Fibroblast of lung (primary cell): ENCODE measurements around the gene CACNB4. TPM values are rescaled to one million over a fixed set of nuclear protein-coding genes. Genes with fewer than 3 reads are reported as not detected.

Experiments
- DNase-seq, 2 donors: peaks; one replicate each; pipeline versions ENCODE4 v3.0.0 to v3.0.0-alpha.2; 2010; ENCODE audit warnings: low read depth in 2 of 2
- H2AFZ ChIP-seq: 2 replicates; pipeline ENCODE4 v1.5.1; 2012; ENCODE audit warnings: low read length, control low read depth, inconsistent platforms
- H3K27ac ChIP-seq: 2 replicates; pipeline ENCODE4 v1.5.1; 2011; ENCODE audit warnings: low read length, control low read depth; ENCODE audit not compliant: insufficient read depth
- H3K27me3 ChIP-seq: 2 replicates; pipeline ENCODE4 v1.5.1; 2011; ENCODE audit warnings: mild to moderate bottlenecking, low read length; ENCODE audit not compliant: control insufficient read depth, insufficient read depth
- H3K36me3 ChIP-seq: 2 replicates; pipeline ENCODE4 v1.5.1; 2011; ENCODE audit warnings: low read length; ENCODE audit not compliant: control insufficient read depth, insufficient read depth
- H3K4me1 ChIP-seq: 2 replicates; pipeline ENCODE4 v1.5.1; 2011; ENCODE audit warnings: low read length; ENCODE audit not compliant: control insufficient read depth, insufficient read depth; ENCODE audit errors: extremely low read depth
- H3K4me2 ChIP-seq: 2 replicates; pipeline ENCODE4 v1.5.1; 2011; ENCODE audit warnings: low read length, control low read depth; ENCODE audit not compliant: insufficient read depth; ENCODE audit errors: extremely low read depth
- H3K4me3 ChIP-seq, 4 experiments: fragments of 200-600 bp in 1 of 4; sonication (generic) in 1 of 4; replicated peaks in 1 of 4; 2 replicates each; pipeline ENCODE4 v1.5.1; 2011 to 2016; ENCODE audit warnings: low read length in 4 of 4, low read depth in 3 of 4, mild to moderate bottlenecking in 3 of 4, control low read depth in 2 of 4, inconsistent platforms in 1 of 4, mixed read lengths in 1 of 4; ENCODE audit not compliant: insufficient read depth in 1 of 4; ENCODE audit errors: control extremely low read depth in 1 of 4
- H3K79me2 ChIP-seq: 2 replicates; pipeline ENCODE4 v1.5.1; 2012; ENCODE audit warnings: mild to moderate bottlenecking, low read length, inconsistent platforms; ENCODE audit not compliant: control insufficient read depth, insufficient read depth
- H3K9ac ChIP-seq: 2 replicates; pipeline ENCODE4 v1.5.1; 2011; ENCODE audit warnings: mild to moderate bottlenecking, low read length, control low read depth; ENCODE audit not compliant: insufficient read depth
- H3K9me3 ChIP-seq: 2 replicates; pipeline ENCODE4 v1.5.1; 2012; ENCODE audit warnings: low read depth, low read length; ENCODE audit not compliant: control insufficient read depth, insufficient read depth
- H4K20me1 ChIP-seq: 2 replicates; pipeline ENCODE4 v1.5.1; 2011; ENCODE audit warnings: low read length; ENCODE audit not compliant: control insufficient read depth, insufficient read depth; ENCODE audit errors: extremely low read depth
- CTCF ChIP-seq, 2 donors: IDR thresholded peaks in 1 of 2; conservative IDR thresholded peaks in 1 of 2; 1 replicate in 1 of 2; 2 replicates in 1 of 2; pipeline ENCODE4 v1.5.1; 2011 to 2012; ENCODE audit warnings: low read length in 2 of 2, control low read depth in 1 of 2, inconsistent platforms in 1 of 2, low read depth in 1 of 2, mild to moderate bottlenecking in 1 of 2
- EZH2 ChIP-seq: IDR thresholded peaks from 2 replicates; pipeline ENCODE4 v1.5.1; 2012; ENCODE audit warnings: low read length, control low read depth, mild to moderate bottlenecking; ENCODE audit errors: missing control alignments
- polyA plus RNA-seq, 2 donors: library from polyadenylated mRNA; depleted of rRNA in 1 of 2; stranded (reverse) in 1 of 2; unstranded in 1 of 2; fragments of >200 nt; gene quantifications; 2 replicates each; pipeline ENCODE4 v1.2.1, GENCODE V29; 2011 to 2012; ENCODE audit warnings: missing spikeins in 1 of 2
- total RNA-seq: library from RNA; depleted of rRNA; stranded (reverse); fragments of >200 nt; gene quantifications from 2 replicates; pipeline ENCODE4 v1.2.1, GENCODE V29; 2014

Gene CACNB4
- total and polyA plus RNA-seq, 2 donors (not counting 1 experiment from before 2014, with no cell fraction given): 0.66 to 2.5 TPM

GRCh38 chr2:151953467-151953866, 145.4 kb downstream of the CACNB4 start:
- TF ChIP-seq CTCF (conservative IDR thresholded peaks at IDR 0.05 in 1 of 2, IDR thresholded peaks at IDR 0.05 in 1 of 2; ENCODE audit: low read depth in 1 of 2, low read length in 2 of 2) (no peak), EZH2 (no peak)
- H4K20me1 ChIP-seq: no peaks in the 10 kb centered on the region

GRCh38 chr2:151952691-151953456, 146.0 kb downstream of the CACNB4 start:
- Histone ChIP-seq H4K20me1 (no peaks in the 10 kb centered on the region), H3K4me2 (no peak overlapping the region), H2AFZ (no peak overlapping the region), H3K9me3 (no peaks in the 10 kb centered on the region), H3K4me1 (no peaks in the 10 kb centered on the region), H3K27me3 (no peaks in the 10 kb centered on the region), H3K27ac (no peak overlapping the region), H3K4me3 (no peak overlapping the region), H3K36me3 (no peaks in the 10 kb centered on the region), H3K9ac (no peak overlapping the region), H3K79me2 (no peaks in the 10 kb centered on the region)
- no peak for DNase-seq
- TF ChIP-seq EZH2 (no peak), CTCF (conservative IDR thresholded peaks at IDR 0.05 in 1 of 2, IDR thresholded peaks at IDR 0.05 in 1 of 2; ENCODE audit: low read depth in 1 of 2, low read length in 2 of 2) (no peak)

More at GRCh38 chr2:151953467-151953866, 145.4 kb downstream of the CACNB4 start:
- H3K36me3 ChIP-seq: no peaks in the 10 kb centered on the region
- H3K27me3 ChIP-seq: no peaks in the 10 kb centered on the region
- no peak overlapping the region for H3K9ac ChIP-seq
- no peaks in the 10 kb centered on the region for H3K9me3 ChIP-seq
- H2AFZ ChIP-seq: no peak overlapping the region
- H3K4me2 ChIP-seq: no peak overlapping the region
- H3K79me2 ChIP-seq: no peaks in the 10 kb centered on the region
- H3K4me1 ChIP-seq: no peaks in the 10 kb centered on the region
- no peak overlapping the region for H3K27ac ChIP-seq
- no peak overlapping the region for H3K4me3 ChIP-seq
- no peak for DNase-seq

DNA sequence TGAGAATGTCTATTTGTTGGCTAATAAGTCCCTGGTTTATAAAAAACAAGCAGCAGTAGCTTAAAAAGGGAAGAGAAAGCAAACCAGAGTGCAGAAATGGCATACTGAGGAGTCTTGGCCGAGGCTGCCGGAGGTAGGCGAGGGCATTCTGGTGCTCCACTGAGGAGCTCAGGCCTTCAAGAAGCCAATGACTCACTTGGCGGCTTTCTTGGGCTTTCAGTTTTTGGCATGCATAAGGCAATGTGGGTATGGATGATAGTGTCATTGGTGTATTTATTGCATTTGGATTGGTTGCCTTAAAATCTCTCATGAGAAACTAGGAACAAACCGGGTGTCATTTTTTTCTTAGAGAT, 151.1 kb downstream of the CACNB4 start:
- Histone ChIP-seq H3K4me1 (no peaks in the 10 kb centered on the region), H3K4me3 (no peak overlapping the region), H3K79me2 (no peaks in the 10 kb centered on the region), H3K27ac (no peak overlapping the region), H3K36me3 (no peaks in the 10 kb centered on the region), H3K9me3 (no peaks in the 10 kb centered on the region), H2AFZ (no peak overlapping the region), H3K27me3 (no peaks in the 10 kb centered on the region), H3K4me2 (no peak overlapping the region), H3K9ac (no peak overlapping the region), H4K20me1 (no peaks in the 10 kb centered on the region)
- peak in 1 of 2 donors; percentile 58 for DNase-seq
- TF ChIP-seq EZH2: no peak
- TF ChIP-seq CTCF (conservative IDR thresholded peaks at IDR 0.05 in 1 of 2, IDR thresholded peaks at IDR 0.05 in 1 of 2; ENCODE audit: low read depth in 1 of 2, low read length in 2 of 2): no peak
